ENCODE data around the gene RFX4.

GRCh38 chr12:106720696-106721095, 137.9 kb downstream of the RFX4 start:
- TF ChIP-seq, protein P1, sequence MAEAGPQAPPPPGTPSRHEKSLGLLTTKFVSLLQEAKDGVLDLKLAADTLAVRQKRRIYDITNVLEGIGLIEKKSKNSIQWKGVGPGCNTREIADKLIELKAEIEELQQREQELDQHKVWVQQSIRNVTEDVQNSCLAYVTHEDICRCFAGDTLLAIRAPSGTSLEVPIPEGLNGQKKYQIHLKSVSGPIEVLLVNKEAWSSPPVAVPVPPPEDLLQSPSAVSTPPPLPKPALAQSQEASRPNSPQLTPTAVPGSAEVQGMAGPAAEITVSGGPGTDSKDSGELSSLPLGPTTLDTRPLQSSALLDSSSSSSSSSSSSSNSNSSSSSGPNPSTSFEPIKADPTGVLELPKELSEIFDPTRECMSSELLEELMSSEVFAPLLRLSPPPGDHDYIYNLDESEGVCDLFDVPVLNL (CRISPR knock-in tag; IDR thresholded peaks at IDR 0.05; ENCODE audit: low read depth) = no peak
- TF ChIP-seq HINFP (tag; conservative IDR thresholded peaks at IDR 0.05; ENCODE audit: low read depth) (no peak), CTCF (IDR thresholded peaks at IDR 0.05 in 2 of 3, conservative IDR thresholded peaks at IDR 0.05 in 1 of 3; ENCODE audit: insufficient read depth in 2 of 3, low read depth in 1 of 3, low read length in 3 of 3) (no peak), TAF1 (IDR thresholded peaks at IDR 0.05; ENCODE audit: control insufficient read depth, extremely low read depth, insufficient read depth, low read length, severe bottlenecking) (no peak), HDAC2 (IDR thresholded peaks at IDR 0.05) (no peak), HDAC1 (IDR thresholded peaks at IDR 0.05) (no peak), DNMT1 (IDR thresholded peaks at IDR 0.05) (no peak), IRF1 (CRISPR knock-in tag; IDR thresholded peaks at IDR 0.05; ENCODE audit: borderline replicate concordance) (no peak), TCF7 (IDR thresholded peaks at IDR 0.05; ENCODE audit: borderline replicate concordance) (no peak), KAT8 (IDR thresholded peaks at IDR 0.05; ENCODE audit: low read depth) (no peak)
- TF ChIP-seq, protein P2, sequence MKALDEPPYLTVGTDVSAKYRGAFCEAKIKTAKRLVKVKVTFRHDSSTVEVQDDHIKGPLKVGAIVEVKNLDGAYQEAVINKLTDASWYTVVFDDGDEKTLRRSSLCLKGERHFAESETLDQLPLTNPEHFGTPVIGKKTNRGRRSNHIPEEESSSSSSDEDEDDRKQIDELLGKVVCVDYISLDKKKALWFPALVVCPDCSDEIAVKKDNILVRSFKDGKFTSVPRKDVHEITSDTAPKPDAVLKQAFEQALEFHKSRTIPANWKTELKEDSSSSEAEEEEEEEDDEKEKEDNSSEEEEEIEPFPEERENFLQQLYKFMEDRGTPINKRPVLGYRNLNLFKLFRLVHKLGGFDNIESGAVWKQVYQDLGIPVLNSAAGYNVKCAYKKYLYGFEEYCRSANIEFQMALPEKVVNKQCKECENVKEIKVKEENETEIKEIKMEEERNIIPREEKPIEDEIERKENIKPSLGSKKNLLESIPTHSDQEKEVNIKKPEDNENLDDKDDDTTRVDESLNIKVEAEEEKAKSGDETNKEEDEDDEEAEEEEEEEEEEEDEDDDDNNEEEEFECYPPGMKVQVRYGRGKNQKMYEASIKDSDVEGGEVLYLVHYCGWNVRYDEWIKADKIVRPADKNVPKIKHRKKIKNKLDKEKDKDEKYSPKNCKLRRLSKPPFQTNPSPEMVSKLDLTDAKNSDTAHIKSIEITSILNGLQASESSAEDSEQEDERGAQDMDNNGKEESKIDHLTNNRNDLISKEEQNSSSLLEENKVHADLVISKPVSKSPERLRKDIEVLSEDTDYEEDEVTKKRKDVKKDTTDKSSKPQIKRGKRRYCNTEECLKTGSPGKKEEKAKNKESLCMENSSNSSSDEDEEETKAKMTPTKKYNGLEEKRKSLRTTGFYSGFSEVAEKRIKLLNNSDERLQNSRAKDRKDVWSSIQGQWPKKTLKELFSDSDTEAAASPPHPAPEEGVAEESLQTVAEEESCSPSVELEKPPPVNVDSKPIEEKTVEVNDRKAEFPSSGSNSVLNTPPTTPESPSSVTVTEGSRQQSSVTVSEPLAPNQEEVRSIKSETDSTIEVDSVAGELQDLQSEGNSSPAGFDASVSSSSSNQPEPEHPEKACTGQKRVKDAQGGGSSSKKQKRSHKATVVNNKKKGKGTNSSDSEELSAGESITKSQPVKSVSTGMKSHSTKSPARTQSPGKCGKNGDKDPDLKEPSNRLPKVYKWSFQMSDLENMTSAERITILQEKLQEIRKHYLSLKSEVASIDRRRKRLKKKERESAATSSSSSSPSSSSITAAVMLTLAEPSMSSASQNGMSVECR (CRISPR knock-in tag; IDR thresholded peaks at IDR 0.05) = no peak
- TF ChIP-seq, protein P3, sequence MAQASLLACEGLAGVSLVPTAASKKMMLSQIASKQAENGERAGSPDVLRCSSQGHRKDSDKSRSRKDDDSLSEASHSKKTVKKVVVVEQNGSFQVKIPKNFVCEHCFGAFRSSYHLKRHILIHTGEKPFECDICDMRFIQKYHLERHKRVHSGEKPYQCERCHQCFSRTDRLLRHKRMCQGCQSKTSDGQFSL (CRISPR knock-in tag; IDR thresholded peaks at IDR 0.05) = no peak
- TF ChIP-seq, protein P3 (tag; IDR thresholded peaks at IDR 0.05) = no peak
- TF ChIP-seq, protein P4, sequence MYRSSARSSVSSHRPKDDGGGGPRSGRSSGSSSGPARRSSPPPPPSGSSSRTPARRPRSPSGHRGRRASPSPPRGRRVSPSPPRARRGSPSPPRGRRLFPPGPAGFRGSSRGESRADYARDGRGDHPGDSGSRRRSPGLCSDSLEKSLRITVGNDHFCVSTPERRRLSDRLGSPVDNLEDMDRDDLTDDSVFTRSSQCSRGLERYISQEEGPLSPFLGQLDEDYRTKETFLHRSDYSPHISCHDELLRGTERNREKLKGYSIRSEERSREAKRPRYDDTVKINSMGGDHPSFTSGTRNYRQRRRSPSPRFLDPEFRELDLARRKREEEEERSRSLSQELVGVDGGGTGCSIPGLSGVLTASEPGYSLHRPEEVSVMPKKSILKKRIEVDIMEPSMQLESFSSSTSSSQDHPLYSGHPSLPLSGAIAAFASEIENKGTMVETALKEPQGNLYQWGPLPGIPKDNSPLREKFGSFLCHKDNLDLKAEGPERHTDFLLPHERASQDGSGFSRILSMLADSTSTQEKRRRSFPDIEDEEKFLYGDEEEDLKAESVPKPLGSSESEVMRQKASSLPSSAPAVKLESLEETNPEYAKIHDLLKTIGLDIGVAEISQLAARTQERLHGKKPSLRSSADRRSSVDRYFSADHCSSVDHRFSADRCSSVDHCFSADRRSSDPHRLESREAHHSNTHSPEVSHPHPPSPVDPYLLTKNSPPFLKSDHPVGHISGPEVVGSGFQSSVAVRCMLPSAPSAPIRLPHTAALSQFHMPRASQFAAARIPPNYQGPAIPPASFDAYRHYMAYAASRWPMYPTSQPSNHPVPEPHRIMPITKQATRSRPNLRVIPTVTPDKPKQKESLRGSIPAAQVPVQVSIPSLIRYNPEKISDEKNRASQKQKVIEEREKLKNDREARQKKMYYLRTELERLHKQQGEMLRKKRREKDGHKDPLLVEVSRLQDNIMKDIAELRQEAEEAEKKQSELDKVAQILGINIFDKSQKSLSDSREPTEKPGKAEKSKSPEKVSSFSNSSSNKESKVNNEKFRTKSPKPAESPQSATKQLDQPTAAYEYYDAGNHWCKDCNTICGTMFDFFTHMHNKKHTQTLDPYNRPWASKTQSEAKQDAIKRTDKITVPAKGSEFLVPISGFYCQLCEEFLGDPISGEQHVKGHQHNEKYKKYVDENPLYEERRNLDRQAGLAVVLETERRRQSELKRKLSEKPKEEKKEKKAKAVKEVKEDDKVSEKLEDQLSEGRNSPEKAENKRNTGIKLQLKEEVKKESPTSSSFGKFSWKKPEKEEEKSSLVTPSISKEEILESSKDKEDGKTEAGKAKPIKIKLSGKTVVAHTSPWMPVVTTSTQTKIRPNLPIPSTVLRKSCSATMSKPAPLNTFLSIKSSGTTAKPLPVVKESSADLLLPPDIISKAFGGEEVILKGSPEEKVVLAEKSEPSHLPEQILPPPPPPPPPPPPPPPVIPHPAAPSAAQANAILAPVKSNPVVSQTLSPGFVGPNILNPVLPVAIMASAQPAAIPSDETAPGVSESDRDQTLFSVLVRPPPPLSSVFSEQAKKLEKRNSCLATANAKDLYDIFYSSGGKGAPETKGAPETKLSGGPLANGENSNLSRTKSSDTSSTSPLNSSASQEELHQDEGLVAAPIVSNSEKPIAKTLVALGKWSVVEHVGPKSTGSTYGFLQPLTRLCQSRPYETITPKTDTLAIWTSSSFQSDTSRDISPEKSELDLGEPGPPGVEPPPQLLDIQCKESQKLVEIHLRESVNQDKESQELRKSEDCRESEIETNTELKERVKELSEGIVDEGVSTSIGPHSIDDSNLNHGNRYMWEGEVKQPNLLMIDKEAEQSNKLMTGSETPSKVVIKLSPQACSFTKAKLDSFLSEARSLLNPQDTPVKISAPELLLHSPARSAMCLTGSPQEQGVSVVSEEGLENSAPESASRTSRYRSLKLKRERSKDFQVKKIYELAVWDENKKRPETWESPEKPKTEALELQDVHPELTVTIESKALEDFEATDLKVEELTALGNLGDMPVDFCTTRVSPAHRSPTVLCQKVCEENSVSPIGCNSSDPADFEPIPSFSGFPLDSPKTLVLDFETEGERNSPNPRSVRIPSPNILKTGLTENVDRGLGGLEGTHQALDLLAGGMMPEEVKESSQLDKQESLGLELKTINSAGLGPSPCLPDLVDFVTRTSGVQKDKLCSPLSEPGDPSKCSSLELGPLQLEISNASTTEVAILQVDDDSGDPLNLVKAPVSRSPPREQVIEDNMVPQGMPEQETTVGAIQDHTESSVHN (IDR thresholded peaks at IDR 0.05; ENCODE audit: borderline replicate concordance in 1 of 2, low read depth in 1 of 2) = no peak
